ENCODE results near the gene CARHSP1.
A peak's percentile ranks its signal among the peaks of the same experiment; 100 is the strongest.
"Not testable (repeated sequence)": the region's sequence is repeated elsewhere in the genome, so short reads cannot be mapped to it uniquely, and the experiment has no call there.

Gene CARHSP1

GRCh38 chr16:8886593-8887430, 18.0 kb upstream of the CARHSP1 start:
- no peak overlapping the region for H3K4me3 Mint-ChIP-seq
- peaks cover 8% of the 10 kb centered on the region for H3K27me3 Mint-ChIP-seq
- no peak for DNase-seq
- peaks cover 36% of the 10 kb centered on the region for H3K36me3 Mint-ChIP-seq (ENCODE audit: low read depth)
- H3K27ac Mint-ChIP-seq = peak overlapping the region; percentile 55
- peaks cover 23% of the 10 kb centered on the region for H3K4me1 Mint-ChIP-seq (ENCODE audit: low read depth)
- H3K9me3 Mint-ChIP-seq = no peaks in the 10 kb centered on the region

GRCh38 chr16:8885674-8886592, 17.1 kb upstream of the CARHSP1 start:
- Mint-ChIP-seq H3K27me3 (peaks cover 8% of the 10 kb centered on the region), H3K4me1 (ENCODE audit: low read depth) (peaks cover 15% of the 10 kb centered on the region), H3K27ac (peak overlapping the region; percentile 71), H3K4me3 (no peak overlapping the region), H3K9me3 (no peaks in the 10 kb centered on the region), H3K36me3 (ENCODE audit: low read depth) (peaks cover 27% of the 10 kb centered on the region)
- DNase-seq = no peak

DNA sequence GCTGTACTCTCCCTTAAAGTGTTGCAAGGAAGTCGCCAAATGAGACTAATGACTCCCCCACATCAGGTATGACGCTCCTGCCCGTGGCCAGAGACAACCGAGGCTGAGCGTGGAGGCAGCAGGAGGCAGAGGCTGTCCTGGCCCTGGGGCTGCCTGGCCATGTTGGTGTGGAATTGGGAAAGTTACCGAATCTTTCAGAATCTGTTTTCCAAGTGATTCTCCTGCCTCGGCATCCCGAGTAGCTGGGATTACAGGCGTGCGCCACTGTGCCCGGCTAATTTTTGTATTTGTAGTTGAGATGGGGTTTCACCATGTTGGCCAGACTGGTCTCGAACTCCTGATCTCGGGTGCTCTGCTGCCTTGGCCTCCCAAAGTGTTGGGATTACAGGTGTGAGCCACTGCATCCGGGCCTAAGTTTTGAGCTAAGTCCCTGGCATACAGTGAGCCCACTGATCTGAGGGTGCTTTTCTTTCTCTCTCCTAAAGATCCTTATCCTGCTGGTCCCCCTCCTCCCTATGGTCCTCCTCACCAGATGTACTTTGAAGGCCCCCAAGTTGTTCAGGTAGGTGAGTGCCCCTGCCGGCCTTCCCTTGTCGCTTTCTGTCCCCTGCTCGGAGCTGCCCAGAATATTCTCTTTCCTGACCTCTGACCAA, 14.0 kb upstream of the CARHSP1 start:
- peaks cover 6% of the 10 kb centered on the region for H3K36me3 Mint-ChIP-seq (ENCODE audit: low read depth)
- no peaks in the 10 kb centered on the region for H3K9me3 Mint-ChIP-seq
- H3K4me3 Mint-ChIP-seq = no peak overlapping the region
- H3K4me1 Mint-ChIP-seq (ENCODE audit: low read depth) = peaks cover 23% of the 10 kb centered on the region
- H3K27me3 Mint-ChIP-seq = peaks cover 8% of the 10 kb centered on the region
- DNase-seq = no peak
- H3K27ac Mint-ChIP-seq = no peak overlapping the region

- peaks cover under 1% of the 10 kb centered on the region for H3K36me3 Mint-ChIP-seq (ENCODE audit: low read depth)
- no peak within 1 kb of the TSS for H3K4me3 Mint-ChIP-seq
- no peaks in the 10 kb centered on the region for H3K9me3 Mint-ChIP-seq
- peak within 1 kb of the TSS; percentile 5 for H3K27ac Mint-ChIP-seq
- H3K27me3 Mint-ChIP-seq = peaks cover 8% of the 10 kb centered on the region
- DNase-seq = no peak
- H3K4me1 Mint-ChIP-seq (ENCODE audit: low read depth) = peaks cover 23% of the 10 kb centered on the region
Observed at GRCh38 chr16:8882041-8882617, 13.3 kb upstream of the CARHSP1 start, which contains the start of gene LITAFD. LITAFD (plus strand) TSS chr16:8882351; CDS start chr16:8884356, 2,005 bp downstream.

GRCh38 chr16:8880839-8881510, 12.2 kb upstream of the CARHSP1 start:
- DNase-seq = no peak
- Mint-ChIP-seq H3K27ac (no peak overlapping the region), H3K4me3 (no peak overlapping the region), H3K27me3 (peaks cover 7% of the 10 kb centered on the region), H3K4me1 (ENCODE audit: low read depth) (peaks cover 18% of the 10 kb centered on the region), H3K9me3 (no peaks in the 10 kb centered on the region), H3K36me3 (ENCODE audit: low read depth) (no peaks in the 10 kb centered on the region)

DNA sequence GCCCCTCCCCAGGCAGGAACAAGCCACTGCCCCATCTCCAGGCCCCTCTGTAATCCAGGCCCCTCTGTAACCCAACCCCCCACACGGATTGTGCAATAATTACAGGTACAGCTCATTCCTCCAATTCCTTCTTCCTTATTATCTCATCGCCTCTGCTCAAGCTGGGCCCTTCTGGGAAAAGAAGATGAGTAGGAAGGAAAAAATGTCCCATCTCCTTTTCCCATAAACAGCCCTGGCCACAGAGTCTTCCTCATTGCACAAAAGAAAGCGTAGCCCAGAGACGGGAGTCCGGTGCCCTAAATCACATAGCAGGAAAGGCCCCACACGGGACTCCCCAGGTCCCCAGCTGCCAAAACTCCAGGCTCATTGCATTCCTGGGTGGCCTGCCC, 9.7 kb upstream of the CARHSP1 start:
- peaks cover 16% of the 10 kb centered on the region for H3K4me1 Mint-ChIP-seq (ENCODE audit: low read depth)
- H3K36me3 Mint-ChIP-seq (ENCODE audit: low read depth) = no peaks in the 10 kb centered on the region
- no peaks in the 10 kb centered on the region for H3K27me3 Mint-ChIP-seq
- H3K27ac Mint-ChIP-seq = no peak overlapping the region
- H3K4me3 Mint-ChIP-seq = no peak overlapping the region
- no peak for DNase-seq
- no peaks in the 10 kb centered on the region for H3K9me3 Mint-ChIP-seq

- Mint-ChIP-seq H3K4me3 (no peak overlapping the region), H3K36me3 (ENCODE audit: low read depth) (no peaks in the 10 kb centered on the region), H3K27ac (no peak overlapping the region), H3K27me3 (no peaks in the 10 kb centered on the region), H3K9me3 (no peaks in the 10 kb centered on the region), H3K4me1 (ENCODE audit: low read depth) (peaks cover 16% of the 10 kb centered on the region)
- DNase-seq = no peak
Observed at GRCh38 chr16:8877894-8878522, 9.2 kb upstream of the CARHSP1 start.

- H3K27ac Mint-ChIP-seq; H3K27me3 Mint-ChIP-seq; H3K9me3 Mint-ChIP-seq; H3K36me3 Mint-ChIP-seq (ENCODE audit: low read depth); DNase-seq; H3K4me3 Mint-ChIP-seq: not testable (repeated sequence)
- H3K4me1 Mint-ChIP-seq (ENCODE audit: low read depth) = peaks cover 24% of the 10 kb centered on the region
Observed at GRCh38 chr16:8875317-8875716, 6.5 kb upstream of the CARHSP1 start.

GRCh38 chr16:8874388-8874787, 5.6 kb upstream of the CARHSP1 start:
- no peaks in the 10 kb centered on the region for H3K9me3 Mint-ChIP-seq
- H3K4me3 Mint-ChIP-seq = no peak overlapping the region
- peaks cover 28% of the 10 kb centered on the region for H3K4me1 Mint-ChIP-seq (ENCODE audit: low read depth)
- H3K27ac Mint-ChIP-seq = peak overlapping the region; percentile 2
- H3K27me3 Mint-ChIP-seq = no peaks in the 10 kb centered on the region
- no peaks in the 10 kb centered on the region for H3K36me3 Mint-ChIP-seq (ENCODE audit: low read depth)
- DNase-seq = no peak

DNA sequence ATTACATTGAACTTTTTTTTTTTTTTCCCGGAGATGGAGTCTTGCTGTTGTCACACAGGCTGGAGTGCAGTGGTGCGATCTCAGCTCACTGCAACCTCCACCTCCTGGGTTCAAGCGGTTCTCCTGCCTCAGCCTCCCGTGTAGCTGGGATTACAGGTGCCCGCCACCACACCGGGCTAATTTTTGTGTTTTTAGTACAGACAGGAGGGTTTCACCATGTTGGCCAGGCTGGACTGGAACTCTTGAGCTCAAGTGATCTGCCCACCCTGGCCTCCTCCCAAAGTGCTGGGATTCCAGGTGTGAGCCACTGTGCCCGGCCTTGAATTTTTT, 5.0 kb upstream of the CARHSP1 start:
- not testable (repeated sequence) for H3K27ac Mint-ChIP-seq; H3K9me3 Mint-ChIP-seq; H3K4me3 Mint-ChIP-seq; H3K36me3 Mint-ChIP-seq (ENCODE audit: low read depth); H3K27me3 Mint-ChIP-seq; DNase-seq
- peaks cover 31% of the 10 kb centered on the region for H3K4me1 Mint-ChIP-seq (ENCODE audit: low read depth)

- peaks cover 2% of the 10 kb centered on the region for H3K36me3 Mint-ChIP-seq (ENCODE audit: low read depth)
- no peak overlapping the region for H3K27ac Mint-ChIP-seq
- no peak overlapping the region for H3K4me3 Mint-ChIP-seq
- no peaks in the 10 kb centered on the region for H3K27me3 Mint-ChIP-seq
- DNase-seq = no peak
- H3K4me1 Mint-ChIP-seq (ENCODE audit: low read depth) = peaks cover 27% of the 10 kb centered on the region
- H3K9me3 Mint-ChIP-seq = no peaks in the 10 kb centered on the region
Observed at GRCh38 chr16:8872967-8873865, 4.4 kb upstream of the CARHSP1 start.

GRCh38 chr16:8872071-8872470, 3.3 kb upstream of the CARHSP1 start:
- DNase-seq = no peak
- Mint-ChIP-seq H3K9me3 (no peaks in the 10 kb centered on the region), H3K4me1 (ENCODE audit: low read depth) (peaks cover 35% of the 10 kb centered on the region), H3K27ac (no peak overlapping the region), H3K4me3 (no peak overlapping the region), H3K27me3 (no peaks in the 10 kb centered on the region), H3K36me3 (ENCODE audit: low read depth) (peaks cover 13% of the 10 kb centered on the region)

DNA sequence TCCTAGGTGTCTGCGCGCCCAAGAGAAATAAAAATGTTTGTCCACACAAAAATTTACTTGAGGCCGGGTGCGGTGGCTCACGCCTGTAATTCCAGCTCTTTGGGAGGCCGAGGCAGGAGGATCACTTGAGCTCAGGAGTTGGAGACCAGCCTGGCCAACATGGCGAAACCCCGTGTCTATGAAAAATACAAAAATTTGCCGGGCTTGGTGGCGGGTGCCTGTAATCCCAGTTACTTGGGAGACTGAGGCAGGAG, 1.1 kb upstream of the CARHSP1 start:
- Mint-ChIP-seq H3K27ac (peak overlapping the region; percentile 33), H3K36me3 (ENCODE audit: low read depth) (peaks cover 18% of the 10 kb centered on the region), H3K4me1 (ENCODE audit: low read depth) (peaks cover 48% of the 10 kb centered on the region)
- H3K9me3 Mint-ChIP-seq, H3K4me3 Mint-ChIP-seq, H3K27me3 Mint-ChIP-seq, DNase-seq: not testable (repeated sequence)

All from activated T-cell treated with anti-CD3 and anti-CD28 coated beads, Interleukin-2, amount 50 U/mL, for 24 hours (primary cell).